Measurements from ENCODE around the gene ESCO1.
"Not testable (repeated sequence)": the region's sequence is repeated elsewhere in the genome, so short reads cannot be mapped to it uniquely, and the experiment has no call there.

Gene ESCO1, protein sequence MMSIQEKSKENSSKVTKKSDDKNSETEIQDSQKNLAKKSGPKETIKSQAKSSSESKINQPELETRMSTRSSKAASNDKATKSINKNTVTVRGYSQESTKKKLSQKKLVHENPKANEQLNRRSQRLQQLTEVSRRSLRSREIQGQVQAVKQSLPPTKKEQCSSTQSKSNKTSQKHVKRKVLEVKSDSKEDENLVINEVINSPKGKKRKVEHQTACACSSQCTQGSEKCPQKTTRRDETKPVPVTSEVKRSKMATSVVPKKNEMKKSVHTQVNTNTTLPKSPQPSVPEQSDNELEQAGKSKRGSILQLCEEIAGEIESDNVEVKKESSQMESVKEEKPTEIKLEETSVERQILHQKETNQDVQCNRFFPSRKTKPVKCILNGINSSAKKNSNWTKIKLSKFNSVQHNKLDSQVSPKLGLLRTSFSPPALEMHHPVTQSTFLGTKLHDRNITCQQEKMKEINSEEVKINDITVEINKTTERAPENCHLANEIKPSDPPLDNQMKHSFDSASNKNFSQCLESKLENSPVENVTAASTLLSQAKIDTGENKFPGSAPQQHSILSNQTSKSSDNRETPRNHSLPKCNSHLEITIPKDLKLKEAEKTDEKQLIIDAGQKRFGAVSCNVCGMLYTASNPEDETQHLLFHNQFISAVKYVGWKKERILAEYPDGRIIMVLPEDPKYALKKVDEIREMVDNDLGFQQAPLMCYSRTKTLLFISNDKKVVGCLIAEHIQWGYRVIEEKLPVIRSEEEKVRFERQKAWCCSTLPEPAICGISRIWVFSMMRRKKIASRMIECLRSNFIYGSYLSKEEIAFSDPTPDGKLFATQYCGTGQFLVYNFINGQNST

DNA sequence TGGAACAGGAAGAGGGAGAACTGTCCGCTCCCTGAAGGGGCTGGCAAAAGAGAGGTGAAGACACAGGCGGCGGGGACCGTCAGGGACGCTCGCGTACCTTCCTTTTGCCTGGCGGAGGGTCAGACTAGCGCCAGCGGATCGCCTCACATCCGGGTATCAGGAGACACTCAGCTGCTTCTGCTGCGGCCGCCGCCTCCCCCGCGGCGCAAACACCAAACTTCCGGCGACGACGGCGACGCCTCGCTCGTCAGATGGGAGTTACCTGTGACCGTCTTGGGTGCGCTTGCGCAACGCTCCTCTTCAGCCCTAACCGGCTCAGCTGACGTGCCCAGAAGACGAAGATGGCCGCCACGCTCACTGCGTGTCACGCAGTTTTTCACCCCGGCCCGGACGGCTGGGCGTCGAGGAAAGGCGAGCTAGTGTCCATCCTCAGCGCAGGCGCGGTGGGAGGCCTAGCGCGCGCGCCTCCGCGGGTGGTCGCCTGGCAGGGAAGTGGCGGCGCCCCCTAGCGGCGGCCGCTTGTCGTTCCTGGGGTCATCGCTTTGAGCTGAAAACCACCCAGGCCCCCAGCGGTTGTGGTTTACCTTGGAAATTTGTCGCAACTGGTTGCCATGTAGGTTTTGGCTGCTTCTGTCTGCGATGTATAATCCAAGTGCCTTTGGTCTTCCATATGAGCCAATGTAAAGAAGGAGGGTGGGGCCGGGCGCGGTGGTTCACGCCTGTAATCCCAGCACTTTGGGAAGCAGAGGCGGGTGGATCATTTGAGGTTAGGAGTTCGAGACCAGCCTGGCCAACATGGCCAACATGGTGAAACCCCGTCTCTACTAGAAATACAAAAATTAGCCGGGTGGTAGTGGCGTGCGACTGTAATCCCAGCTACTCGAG lies at the start of gene ESCO1:
TSS of gene ESCO1 (minus strand) at position 179 of the 885 bp plus-strand sequence. CDS start 25,861 bp downstream, outside the sequence.
- peak; percentile 93 for DNase-seq

GRCh38 chr18:21640375-21640774 lies 39.9 kb upstream of the ESCO1 start:
- DNase-seq, result not testable (repeated sequence)

- no peak for DNase-seq
Observed at GRCh38 chr18:21638822-21639221, 38.3 kb upstream of the ESCO1 start.

GRCh38 chr18:21636769-21637168 lies 36.3 kb upstream of the ESCO1 start:
- DNase-seq, result no peak

DNA sequence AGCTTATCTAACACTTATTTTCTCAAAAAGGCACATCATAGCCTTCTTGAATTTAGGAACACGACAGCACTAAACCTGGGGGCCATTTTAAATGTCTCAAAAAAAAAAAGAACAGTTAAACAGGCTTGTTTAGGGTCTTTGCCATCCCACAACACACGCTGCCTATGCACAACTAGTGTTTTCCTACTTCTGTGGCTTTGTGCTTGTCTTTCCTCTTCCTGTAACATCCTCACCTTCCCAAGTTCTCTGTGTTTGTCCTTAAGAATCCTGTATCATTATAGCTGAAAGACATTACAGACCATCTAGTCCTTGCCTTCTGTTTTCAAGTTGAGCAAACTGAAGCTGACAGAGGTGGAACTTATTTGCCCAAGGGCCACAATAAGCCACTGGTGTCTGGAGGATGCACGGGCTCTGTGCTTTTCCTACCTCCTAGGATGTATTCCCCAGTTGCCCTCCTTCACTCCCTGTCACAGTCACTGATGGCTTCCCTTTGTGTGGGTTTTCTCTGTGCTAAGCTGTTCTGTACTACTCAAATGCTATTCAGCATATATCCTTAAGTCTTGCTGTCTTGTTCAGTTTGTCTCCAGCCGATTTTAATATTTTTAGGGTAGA lies 34.2 kb upstream of the ESCO1 start:
- no peak for DNase-seq

DNA sequence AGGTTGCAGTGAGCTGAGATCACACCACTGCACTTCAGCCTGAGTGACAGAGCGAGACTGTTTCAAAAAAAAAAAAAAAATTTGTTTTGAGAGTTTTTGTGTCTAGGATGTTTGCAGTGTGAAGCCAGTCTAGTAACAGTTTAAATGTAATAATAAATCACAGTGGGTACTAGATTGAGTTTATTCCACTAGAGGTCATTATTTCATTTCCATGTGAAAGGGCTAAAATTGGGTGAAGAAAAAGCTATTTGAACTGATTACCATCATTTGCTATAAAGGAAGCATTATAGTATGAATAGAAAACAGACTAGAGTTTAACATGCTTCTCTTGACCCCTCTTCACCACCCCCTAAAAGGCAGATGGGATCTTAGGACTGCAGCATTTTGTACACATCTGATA lies 31.9 kb upstream of the ESCO1 start:
- no peak for DNase-seq

DNA sequence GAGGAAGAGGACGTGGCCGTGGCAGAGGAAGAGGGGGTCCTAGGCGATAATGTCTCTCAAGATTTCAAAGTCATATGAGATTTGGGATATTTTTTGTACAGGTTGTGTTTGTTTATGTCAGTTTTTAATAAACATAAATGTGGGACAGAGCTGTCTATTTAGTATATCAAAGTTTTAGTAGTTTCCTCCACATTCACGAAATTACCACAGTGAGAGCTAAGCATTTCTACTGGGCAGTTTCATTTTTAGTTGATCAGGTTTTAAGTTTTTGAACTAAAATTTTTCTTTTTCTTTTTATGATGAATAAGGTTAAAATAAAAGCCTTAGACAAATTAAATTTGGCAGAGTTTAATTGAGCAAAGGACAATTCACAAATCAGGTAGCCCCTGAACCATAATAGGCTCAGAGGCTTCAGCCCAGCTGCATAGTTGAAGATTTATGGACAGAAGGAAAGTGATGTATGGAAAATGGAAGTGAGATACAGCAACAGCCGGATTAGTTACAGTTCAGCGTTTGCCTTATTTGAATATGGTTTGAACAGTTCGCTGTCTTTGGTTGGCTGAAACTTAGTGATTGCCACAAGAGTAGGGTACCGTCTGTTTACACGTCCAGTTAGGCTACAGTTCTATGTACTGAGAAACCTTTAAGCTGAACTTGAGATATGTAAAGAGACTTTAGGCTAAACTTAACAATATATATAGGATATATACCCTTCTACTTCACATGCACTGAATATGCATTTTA lies 28.8 kb upstream of the ESCO1 start:
- DNase-seq, result no peak

- not testable (repeated sequence) for DNase-seq
Observed at GRCh38 chr18:21621640-21622039, 21.1 kb upstream of the ESCO1 start.

- peak; percentile 92 for DNase-seq
Observed at GRCh38 chr18:21612125-21613039, 11.9 kb upstream of the ESCO1 start, which contains the start of gene SNRPD1. SNRPD1 (plus strand) TSS chr18:21612314; CDS start chr18:21612430, 116 bp downstream.

GRCh38 chr18:21611401-21612124 lies 11.1 kb upstream of the ESCO1 start:
- not testable (repeated sequence) for DNase-seq

- no peak for DNase-seq
Observed at GRCh38 chr18:21605213-21605612, 4.7 kb upstream of the ESCO1 start.

GRCh38 chr18:21604671-21605070 lies 4.2 kb upstream of the ESCO1 start:
- no peak for DNase-seq

DNA sequence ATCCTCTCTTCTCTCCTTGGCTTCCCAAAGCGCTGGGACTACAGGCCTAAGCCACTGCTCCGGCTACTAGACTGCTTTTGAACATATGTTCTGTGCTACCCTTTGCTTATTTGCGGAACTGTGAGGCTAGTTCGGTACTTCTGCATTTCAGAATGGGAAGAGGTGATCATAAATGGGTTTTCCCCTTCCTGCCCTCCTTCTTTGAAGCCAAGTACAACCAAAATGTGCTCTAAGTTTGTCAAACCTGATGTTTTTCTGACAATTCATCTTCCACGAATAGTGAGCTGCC lies 1.7 kb upstream of the ESCO1 start:
- no peak for DNase-seq

GRCh38 chr18:21599585-21600525 lies 649 bp downstream of the ESCO1 start:
- DNase-seq, result no peak

DNA sequence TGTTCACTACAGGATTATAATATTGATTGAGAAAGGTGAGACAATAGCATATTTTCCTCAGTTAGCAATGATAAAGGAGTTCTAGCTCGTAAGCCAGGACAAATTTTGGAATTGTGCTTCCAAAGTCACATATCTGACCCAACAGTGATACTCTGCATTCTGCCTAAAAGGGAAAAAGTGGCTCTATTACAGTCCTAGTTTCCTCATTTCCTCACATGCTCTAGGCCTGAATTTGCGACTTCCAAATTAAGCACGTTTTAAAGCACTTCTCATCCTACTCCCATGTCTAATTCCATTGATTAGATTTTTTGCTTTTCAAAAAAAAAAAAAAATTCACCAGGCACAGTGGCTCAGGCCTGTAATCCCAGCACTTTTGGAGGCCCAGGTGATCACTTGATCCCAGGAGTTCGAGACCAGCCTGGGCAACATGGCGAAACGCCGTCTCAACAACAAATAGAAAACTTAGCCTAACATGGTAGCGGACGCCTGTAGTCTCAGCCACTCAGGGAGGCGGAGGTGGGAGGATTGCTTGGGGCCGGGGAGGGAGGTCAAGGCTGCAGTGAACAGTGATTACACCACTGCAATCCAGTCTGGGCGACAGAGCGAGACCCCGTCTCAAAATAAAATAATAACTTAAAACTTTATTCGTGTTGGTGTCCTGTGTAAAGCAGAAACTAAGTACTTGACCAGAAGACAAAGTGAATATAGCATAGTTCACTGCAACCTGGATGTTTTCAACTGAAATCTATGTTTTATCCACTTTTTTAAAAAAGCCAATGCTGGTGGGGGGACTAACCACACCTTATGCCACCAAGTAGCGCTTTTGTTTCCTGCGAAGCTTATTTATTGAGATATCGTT lies 1.5 kb downstream of the ESCO1 start:
- no peak for DNase-seq

DNA sequence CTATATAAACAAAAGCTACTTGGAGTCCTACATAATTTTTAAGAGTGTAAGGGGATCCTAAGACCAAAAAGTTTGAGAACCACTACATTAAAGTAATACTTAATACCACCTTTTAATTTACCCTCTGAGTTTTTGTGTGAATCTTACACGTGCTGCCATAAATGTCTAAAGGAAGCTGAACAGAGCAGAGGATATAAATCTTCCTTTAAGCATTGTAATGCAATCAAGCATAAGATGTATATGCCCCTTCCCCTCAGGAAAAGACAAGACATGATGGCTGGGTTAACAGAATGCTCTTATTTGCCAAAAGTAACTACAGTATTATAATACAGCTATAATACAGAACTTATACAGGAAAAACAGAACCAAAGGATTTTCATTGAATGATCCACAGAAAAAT lies 2.9 kb downstream of the ESCO1 start:
- no peak for DNase-seq

GRCh38 chr18:21593540-21594257 lies 6.8 kb downstream of the ESCO1 start:
- no peak for DNase-seq

All from activated T-cell treated with anti-CD3 and anti-CD28 coated beads, Interleukin-2, amount 50 U/mL, for 1 hour (primary cell).